ENCODE measurements around the gene SAXO1.
"Not testable (repeated sequence)": the region's sequence is repeated elsewhere in the genome, so short reads cannot be mapped to it uniquely, and the experiment has no call there.

The SAXO1 gene

DNA sequence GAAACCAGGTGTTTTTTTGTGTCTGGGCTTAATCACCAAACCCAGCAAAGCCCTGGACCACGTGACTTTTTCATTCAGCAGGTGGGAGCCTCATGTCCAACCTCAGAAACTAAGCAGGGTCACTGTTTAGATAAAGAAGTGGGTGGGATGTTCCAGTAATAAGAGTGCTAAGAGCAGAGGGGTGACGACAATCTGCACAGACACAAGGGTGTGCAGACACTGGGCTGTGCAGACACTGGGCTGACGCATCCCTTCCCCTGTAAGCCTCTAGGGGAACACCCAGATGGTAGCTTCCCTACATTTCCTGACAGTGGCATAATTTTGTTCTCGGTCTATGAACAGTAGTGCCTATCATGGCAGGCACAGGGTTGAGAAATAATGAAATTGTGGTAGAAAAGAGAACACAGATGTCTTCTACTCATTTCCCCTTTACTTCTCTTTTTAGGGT is 85.1 kb downstream of the SAXO1 start:
- H3K27me3 ChIP-seq (ENCODE audit: control insufficient read depth in 1 of 2, insufficient read depth in 2 of 2, low read length in 2 of 2): no peaks in the 10 kb centered on the region
- no peak overlapping the region for H3K9ac ChIP-seq (ENCODE audit: low read length)
- no peaks in the 10 kb centered on the region for H3K4me1 ChIP-seq (ENCODE audit: insufficient read depth, low read length)
- no peak overlapping the region for H3K4me3 ChIP-seq (ENCODE audit: low read depth in 1 of 2, low read length in 2 of 2)
- H3K9me3 ChIP-seq (ENCODE audit: low read length): no peaks in the 10 kb centered on the region
- H3K27ac ChIP-seq (ENCODE audit: low read depth, low read length): no peak overlapping the region
- H3K36me3 ChIP-seq (ENCODE audit: insufficient read depth, low read length): no peaks in the 10 kb centered on the region

DNA sequence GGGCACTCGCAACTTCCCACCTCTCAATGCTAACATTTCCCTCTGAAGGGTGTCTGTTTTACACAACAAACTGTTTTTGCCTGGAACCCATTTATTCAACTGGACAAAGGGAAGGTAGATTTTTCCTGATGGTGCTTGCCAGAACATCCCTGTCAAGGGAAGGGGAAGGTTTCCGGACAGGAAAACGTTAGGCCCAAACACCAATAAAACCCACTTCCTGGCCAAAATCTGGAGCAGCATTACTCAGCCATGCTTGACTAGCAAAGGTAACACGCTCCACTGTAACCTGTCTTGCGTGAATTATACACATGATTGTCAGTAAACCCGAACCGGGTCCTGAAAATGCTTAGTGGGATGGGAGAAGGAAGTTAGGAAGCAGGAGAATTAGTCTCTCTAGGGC is 90.2 kb downstream of the SAXO1 start:
- no peaks in the 10 kb centered on the region for H3K9me3 ChIP-seq (ENCODE audit: low read length)
- H3K4me3 ChIP-seq (ENCODE audit: low read depth in 1 of 2, low read length in 2 of 2): no peak overlapping the region
- no peaks in the 10 kb centered on the region for H3K4me1 ChIP-seq (ENCODE audit: insufficient read depth, low read length)
- no peaks in the 10 kb centered on the region for H3K27me3 ChIP-seq (ENCODE audit: control insufficient read depth in 1 of 2, insufficient read depth in 2 of 2, low read length in 2 of 2)
- no peak overlapping the region for H3K27ac ChIP-seq (ENCODE audit: low read depth, low read length)
- no peaks in the 10 kb centered on the region for H3K36me3 ChIP-seq (ENCODE audit: insufficient read depth, low read length)
- no peak overlapping the region for H3K9ac ChIP-seq (ENCODE audit: low read length)

DNA sequence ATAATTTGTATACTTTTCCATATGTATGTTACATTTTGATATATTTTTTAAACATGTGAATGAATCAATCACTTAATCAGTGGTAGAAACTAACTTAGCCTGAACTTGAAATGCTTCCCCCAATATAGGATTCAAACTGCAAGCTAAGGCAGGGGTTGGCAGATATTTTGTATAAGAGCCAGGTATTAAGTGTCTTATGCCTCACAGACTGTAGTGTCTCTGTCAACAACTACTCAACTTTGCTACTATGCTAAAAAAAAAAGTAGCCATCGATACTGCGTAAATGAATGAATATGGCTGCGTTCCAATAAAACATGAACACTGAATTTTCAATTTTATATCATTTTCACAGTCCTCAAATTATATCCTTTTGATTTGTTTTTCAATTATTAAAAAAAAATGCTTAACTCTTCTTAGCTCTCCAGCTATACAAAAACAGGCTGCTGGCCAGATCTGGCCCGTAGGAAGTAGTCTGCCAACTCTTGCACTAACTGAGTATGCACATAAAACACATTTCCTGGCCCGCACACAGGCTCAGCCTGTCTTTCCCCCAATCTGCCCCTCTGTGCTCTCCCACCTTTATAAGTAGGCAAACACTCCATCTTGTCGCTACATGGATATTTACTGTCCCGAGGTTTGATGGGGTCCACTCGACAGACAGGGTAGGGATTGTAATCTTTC is 91.8 kb downstream of the SAXO1 start:
- Histone ChIP-seq H3K4me3 (ENCODE audit: low read depth in 1 of 2, low read length in 2 of 2) (no peak overlapping the region), H3K27ac (ENCODE audit: low read depth, low read length) (no peak overlapping the region), H3K27me3 (ENCODE audit: control insufficient read depth in 1 of 2, insufficient read depth in 2 of 2, low read length in 2 of 2) (no peaks in the 10 kb centered on the region), H3K9me3 (ENCODE audit: low read length) (no peaks in the 10 kb centered on the region), H3K4me1 (ENCODE audit: insufficient read depth, low read length) (no peaks in the 10 kb centered on the region), H3K9ac (ENCODE audit: low read length) (no peak overlapping the region), H3K36me3 (ENCODE audit: insufficient read depth, low read length) (no peaks in the 10 kb centered on the region)

GRCh38 chr9:18939943-18940342 is 93.1 kb downstream of the SAXO1 start:
- H3K27ac ChIP-seq (ENCODE audit: low read depth, low read length): no peak overlapping the region
- no peak overlapping the region for H3K4me3 ChIP-seq (ENCODE audit: low read depth in 1 of 2, low read length in 2 of 2)
- H3K27me3 ChIP-seq (ENCODE audit: control insufficient read depth in 1 of 2, insufficient read depth in 2 of 2, low read length in 2 of 2): no peaks in the 10 kb centered on the region
- H3K9me3 ChIP-seq (ENCODE audit: low read length): no peaks in the 10 kb centered on the region
- H3K4me1 ChIP-seq (ENCODE audit: insufficient read depth, low read length): no peaks in the 10 kb centered on the region
- H3K36me3 ChIP-seq (ENCODE audit: insufficient read depth, low read length): no peaks in the 10 kb centered on the region
- no peak overlapping the region for H3K9ac ChIP-seq (ENCODE audit: low read length)

DNA sequence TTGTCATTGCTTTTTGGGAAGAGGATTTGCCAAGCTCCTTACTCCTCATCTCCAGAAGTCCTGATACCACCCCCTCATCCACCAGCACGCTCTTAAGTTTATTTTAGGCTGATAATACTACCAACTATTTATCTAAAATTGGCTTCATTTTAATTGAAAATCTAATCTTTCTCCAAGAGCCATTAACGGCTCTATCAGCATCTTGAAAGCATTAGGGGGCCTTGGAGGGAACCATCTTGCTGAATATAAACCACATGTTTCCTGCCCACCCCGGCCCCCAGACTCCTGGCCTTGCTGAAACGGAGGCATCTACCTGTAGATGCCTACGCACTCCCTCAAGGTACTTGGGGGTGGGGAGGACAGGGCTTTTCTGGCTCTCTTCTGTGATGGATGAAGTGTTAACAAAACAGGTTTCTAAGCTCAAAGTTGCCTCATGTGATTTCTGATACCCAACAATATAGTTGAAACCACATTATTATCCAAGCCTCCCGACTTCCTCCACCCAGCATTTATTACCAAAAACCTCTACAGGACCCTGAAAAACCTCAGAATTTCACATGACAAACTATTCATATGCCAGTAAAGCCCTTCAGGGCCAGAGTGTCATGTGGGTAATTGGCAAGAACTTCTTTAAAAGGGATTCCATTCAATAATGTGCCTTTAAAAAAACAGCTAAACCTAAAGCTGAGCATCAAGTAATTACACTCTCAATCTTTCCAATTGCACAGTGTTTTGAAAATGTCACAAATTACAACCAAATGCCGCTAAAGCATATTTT is 96.7 kb downstream of the SAXO1 start:
- no peak overlapping the region for H3K4me3 ChIP-seq (ENCODE audit: low read depth in 1 of 2, low read length in 2 of 2)
- H3K36me3 ChIP-seq (ENCODE audit: insufficient read depth, low read length): no peaks in the 10 kb centered on the region
- no peaks in the 10 kb centered on the region for H3K4me1 ChIP-seq (ENCODE audit: insufficient read depth, low read length)
- H3K27me3 ChIP-seq (ENCODE audit: control insufficient read depth in 1 of 2, insufficient read depth in 2 of 2, low read length in 2 of 2): no peaks in the 10 kb centered on the region
- H3K9ac ChIP-seq (ENCODE audit: low read length): no peak overlapping the region
- H3K27ac ChIP-seq (ENCODE audit: low read depth, low read length): no peak overlapping the region
- H3K9me3 ChIP-seq (ENCODE audit: low read length): no peaks in the 10 kb centered on the region

GRCh38 chr9:18935541-18935940 is 97.5 kb downstream of the SAXO1 start:
- Histone ChIP-seq H3K36me3 (ENCODE audit: insufficient read depth, low read length) (no peaks in the 10 kb centered on the region), H3K4me1 (ENCODE audit: insufficient read depth, low read length) (no peaks in the 10 kb centered on the region), H3K4me3 (ENCODE audit: low read depth in 1 of 2, low read length in 2 of 2) (no peak overlapping the region), H3K27ac (ENCODE audit: low read depth, low read length) (no peak overlapping the region), H3K9ac (ENCODE audit: low read length) (no peak overlapping the region), H3K27me3 (ENCODE audit: control insufficient read depth in 1 of 2, insufficient read depth in 2 of 2, low read length in 2 of 2) (no peaks in the 10 kb centered on the region), H3K9me3 (ENCODE audit: low read length) (no peaks in the 10 kb centered on the region)

DNA sequence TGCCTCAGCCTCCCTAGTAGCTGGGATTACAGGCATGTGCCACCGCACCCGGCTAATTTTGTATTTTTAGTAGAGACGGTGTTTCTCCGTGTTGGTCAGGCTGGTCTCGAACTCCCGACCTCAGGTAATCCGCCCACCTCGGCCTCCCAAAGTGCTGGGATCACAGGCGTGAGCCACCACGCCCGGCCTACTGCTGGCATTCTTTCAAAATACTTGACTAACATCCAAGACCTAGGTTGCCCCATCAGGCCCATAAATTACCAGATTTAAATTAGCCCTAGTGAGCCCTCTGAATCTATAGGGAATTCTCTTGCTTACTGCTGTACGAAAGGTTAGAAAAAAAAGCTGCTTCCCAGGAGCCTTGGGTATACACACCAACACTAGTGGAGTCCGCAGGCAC is 102.4 kb downstream of the SAXO1 start:
- not testable (repeated sequence) for H3K36me3 ChIP-seq (ENCODE audit: insufficient read depth, low read length); H3K27me3 ChIP-seq (ENCODE audit: control insufficient read depth in 1 of 2, insufficient read depth in 2 of 2, low read length in 2 of 2); H3K4me1 ChIP-seq (ENCODE audit: insufficient read depth, low read length); H3K4me3 ChIP-seq (ENCODE audit: low read depth in 1 of 2, low read length in 2 of 2); H3K9ac ChIP-seq (ENCODE audit: low read length); H3K27ac ChIP-seq (ENCODE audit: low read depth, low read length); H3K9me3 ChIP-seq (ENCODE audit: low read length)

- Histone ChIP-seq H3K36me3 (ENCODE audit: insufficient read depth, low read length) (no peaks in the 10 kb centered on the region), H3K27ac (ENCODE audit: low read depth, low read length) (no peak overlapping the region), H3K4me1 (ENCODE audit: insufficient read depth, low read length) (no peaks in the 10 kb centered on the region), H3K27me3 (ENCODE audit: control insufficient read depth in 1 of 2, insufficient read depth in 2 of 2, low read length in 2 of 2) (no peaks in the 10 kb centered on the region), H3K9me3 (ENCODE audit: low read length) (no peaks in the 10 kb centered on the region), H3K9ac (ENCODE audit: low read length) (no peak overlapping the region), H3K4me3 (ENCODE audit: low read depth in 1 of 2, low read length in 2 of 2) (no peak overlapping the region)
These were observed 104.3 kb downstream of the SAXO1 start for GRCh38 chr9:18928711-18929110.

GRCh38 chr9:18926513-18926912 is 106.5 kb downstream of the SAXO1 start:
- Histone ChIP-seq H3K4me1 (ENCODE audit: insufficient read depth, low read length) (peaks cover 9% of the 10 kb centered on the region), H3K27ac (ENCODE audit: low read depth, low read length) (no peak overlapping the region), H3K9ac (ENCODE audit: low read length) (no peak overlapping the region), H3K9me3 (ENCODE audit: low read length) (no peaks in the 10 kb centered on the region), H3K4me3 (ENCODE audit: low read depth in 1 of 2, low read length in 2 of 2) (no peak overlapping the region), H3K36me3 (ENCODE audit: insufficient read depth, low read length) (no peaks in the 10 kb centered on the region), H3K27me3 (ENCODE audit: control insufficient read depth in 1 of 2, insufficient read depth in 2 of 2, low read length in 2 of 2) (no peaks in the 10 kb centered on the region)

GRCh38 chr9:18925880-18926279 is 107.1 kb downstream of the SAXO1 start:
- Histone ChIP-seq H3K36me3 (ENCODE audit: insufficient read depth, low read length) (no peaks in the 10 kb centered on the region), H3K27ac (ENCODE audit: low read depth, low read length) (no peak overlapping the region), H3K9ac (ENCODE audit: low read length) (no peak overlapping the region), H3K4me3 (ENCODE audit: low read depth in 1 of 2, low read length in 2 of 2) (no peak overlapping the region), H3K27me3 (ENCODE audit: control insufficient read depth in 1 of 2, insufficient read depth in 2 of 2, low read length in 2 of 2) (no peaks in the 10 kb centered on the region), H3K9me3 (ENCODE audit: low read length) (no peaks in the 10 kb centered on the region), H3K4me1 (ENCODE audit: insufficient read depth, low read length) (peaks cover 16% of the 10 kb centered on the region)

GRCh38 chr9:18923671-18924430 is 109.2 kb downstream of the SAXO1 start:
- no peak overlapping the region for H3K27ac ChIP-seq (ENCODE audit: low read depth, low read length)
- no peak overlapping the region for H3K9ac ChIP-seq (ENCODE audit: low read length)
- no peaks in the 10 kb centered on the region for H3K9me3 ChIP-seq (ENCODE audit: low read length)
- H3K4me1 ChIP-seq (ENCODE audit: insufficient read depth, low read length): peaks cover 28% of the 10 kb centered on the region
- H3K36me3 ChIP-seq (ENCODE audit: insufficient read depth, low read length): no peaks in the 10 kb centered on the region
- no peak overlapping the region for H3K4me3 ChIP-seq (ENCODE audit: low read depth in 1 of 2, low read length in 2 of 2)
- H3K27me3 ChIP-seq (ENCODE audit: control insufficient read depth in 1 of 2, insufficient read depth in 2 of 2, low read length in 2 of 2): no peaks in the 10 kb centered on the region

All from muscle layer of colon (tissue), 2 donors.